ENCODE data around the gene SNAPC4.

The SNAPC4 gene

GRCh38 chr9:136351252-136351800 lies 48.6 kb downstream of the SNAPC4 start:
- no peak overlapping the region for H3K4me3 ChIP-seq (ENCODE audit: low read length)
- no peaks in the 10 kb centered on the region for H3K36me3 ChIP-seq (ENCODE audit: control insufficient read depth, insufficient read depth, low read length)
- H3K4me1 ChIP-seq (ENCODE audit: control insufficient read depth, insufficient read depth, low read length), result peaks cover 11% of the 10 kb centered on the region
- H3K27me3 ChIP-seq (ENCODE audit: control insufficient read depth, insufficient read depth, low read length), result peaks cover 1% of the 10 kb centered on the region
- H3K9ac ChIP-seq (ENCODE audit: low read length), result no peak overlapping the region
- H3K9me3 ChIP-seq (ENCODE audit: control insufficient read depth, low read length), result no peaks in the 10 kb centered on the region

Measured in mucosa of stomach (tissue), 1 donor.